Measurements from ENCODE around the gene SRGAP1.
"Not testable (repeated sequence)": the region's sequence is repeated elsewhere in the genome, so short reads cannot be mapped to it uniquely, and the experiment has no call there.

SRGAP1 gene

GRCh38 chr12:63877693-63878092 is 33.2 kb downstream of the SRGAP1 start:
- no peak overlapping the region for H3K4me3 ChIP-seq (replicated peaks in 1 of 2; ENCODE audit: low read depth in 2 of 2, low read length in 2 of 2)

GRCh38 chr12:63880235-63880634 is 35.7 kb downstream of the SRGAP1 start:
- H3K4me3 ChIP-seq (replicated peaks in 1 of 2; ENCODE audit: low read depth in 2 of 2, low read length in 2 of 2); DNase-seq (ENCODE audit: low read depth in 2 of 2): not testable (repeated sequence)

More at GRCh38 chr12:63877693-63878092, 33.2 kb downstream of the SRGAP1 start:
- TF ChIP-seq CTCF (IDR thresholded peaks at IDR 0.05; ENCODE audit: low read depth, low read length), result no peak
- DNase-seq (ENCODE audit: low read depth in 2 of 2), result no peak

GRCh38 chr12:63880742-63881263 is 36.3 kb downstream of the SRGAP1 start:
- no peak for DNase-seq (ENCODE audit: low read depth in 2 of 2)
- H3K4me3 ChIP-seq (replicated peaks in 1 of 2; ENCODE audit: low read depth in 2 of 2, low read length in 2 of 2), result no peak overlapping the region
- TF ChIP-seq CTCF (IDR thresholded peaks at IDR 0.05; ENCODE audit: low read depth, low read length), result no peak

GRCh38 chr12:63882844-63883243 is 38.3 kb downstream of the SRGAP1 start:
- DNase-seq (ENCODE audit: low read depth in 2 of 2), result peak in 1 of 2 donors; percentile 16
- H3K4me3 ChIP-seq (replicated peaks in 1 of 2; ENCODE audit: low read depth in 2 of 2, low read length in 2 of 2), result no peak overlapping the region
- no peak for TF ChIP-seq CTCF (IDR thresholded peaks at IDR 0.05; ENCODE audit: low read depth, low read length)

- no peak for TF ChIP-seq CTCF (IDR thresholded peaks at IDR 0.05; ENCODE audit: low read depth, low read length)
- DNase-seq (ENCODE audit: low read depth in 2 of 2), result no peak
- no peak overlapping the region for H3K4me3 ChIP-seq (replicated peaks in 1 of 2; ENCODE audit: low read depth in 2 of 2, low read length in 2 of 2)
Measured at GRCh38 chr12:63885401-63885800, 40.9 kb downstream of the SRGAP1 start.

- no peak for TF ChIP-seq CTCF (IDR thresholded peaks at IDR 0.05; ENCODE audit: low read depth, low read length)
- H3K4me3 ChIP-seq (replicated peaks in 1 of 2; ENCODE audit: low read depth in 2 of 2, low read length in 2 of 2), result no peak overlapping the region
- DNase-seq (ENCODE audit: low read depth in 2 of 2), result peak; percentile 67 to 79
Measured at GRCh38 chr12:63888908-63889635, 44.6 kb downstream of the SRGAP1 start.

- no peak for TF ChIP-seq CTCF (IDR thresholded peaks at IDR 0.05; ENCODE audit: low read depth, low read length)
- no peak overlapping the region for H3K4me3 ChIP-seq (replicated peaks in 1 of 2; ENCODE audit: low read depth in 2 of 2, low read length in 2 of 2)
- peak in 1 of 2 donors; percentile 58 for DNase-seq (ENCODE audit: low read depth in 2 of 2)
Measured at GRCh38 chr12:63889721-63890509, 45.4 kb downstream of the SRGAP1 start.
